ENCODE measurements around the gene FBXO39. TPM values are rescaled to one million over a fixed set of nuclear protein-coding genes. Genes with fewer than 3 reads are reported as not detected.

Gene FBXO39
- total RNA-seq, 1 donor from 2014 or later: not detected

DNA sequence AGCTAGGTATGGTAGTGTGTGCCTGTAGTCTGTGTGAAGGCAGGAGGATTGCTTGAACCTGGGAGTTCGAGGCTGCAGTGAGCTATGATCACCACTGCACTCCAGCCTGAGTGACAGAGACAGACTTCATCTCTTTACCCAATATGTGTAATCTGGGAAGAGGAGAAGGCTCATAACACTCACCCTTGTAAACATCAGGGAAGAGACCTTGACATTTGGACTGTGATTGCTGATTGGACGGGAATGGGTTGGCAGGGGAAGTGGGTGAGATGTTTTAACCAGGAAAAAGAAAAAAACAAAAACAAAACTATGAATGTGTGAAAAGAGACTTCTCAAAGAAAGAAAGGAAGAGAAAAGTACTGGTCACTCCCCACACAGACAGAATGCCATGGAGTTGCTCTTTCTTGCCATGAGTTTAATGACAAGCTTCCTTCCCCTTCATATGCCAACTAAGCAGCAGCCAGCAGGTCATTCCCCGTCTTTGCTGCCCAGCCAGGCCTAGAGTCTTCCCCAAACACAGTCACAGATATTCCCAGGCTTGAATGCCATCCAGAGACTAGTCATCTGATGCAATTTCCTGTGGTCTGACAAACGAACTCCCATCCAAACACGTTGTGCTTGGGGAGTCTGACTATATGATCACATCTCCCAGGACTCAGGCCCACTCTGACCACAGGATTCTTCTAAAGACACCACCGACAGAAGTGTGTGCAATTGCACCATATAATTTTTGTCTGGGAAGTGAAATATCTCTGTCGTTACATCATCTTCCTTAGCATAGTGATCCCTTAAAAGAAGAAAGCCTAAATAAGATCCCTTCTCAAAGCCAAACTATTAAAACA is 23.7 kb upstream of the FBXO39 start:
- Mint-ChIP-seq H3K27ac (ENCODE audit: unreplicated experiment) (no peak overlapping the region), H3K9me3 (ENCODE audit: unreplicated experiment) (no peaks in the 10 kb centered on the region), H3K4me3 (ENCODE audit: unreplicated experiment) (no peak overlapping the region), H3K27me3 (ENCODE audit: unreplicated experiment) (no peaks in the 10 kb centered on the region), H3K36me3 (ENCODE audit: unreplicated experiment) (no peaks in the 10 kb centered on the region), H3K4me1 (ENCODE audit: low read depth, unreplicated experiment) (no peaks in the 10 kb centered on the region)
- DNase-seq: no peak
- TF ChIP-seq, protein P1, sequence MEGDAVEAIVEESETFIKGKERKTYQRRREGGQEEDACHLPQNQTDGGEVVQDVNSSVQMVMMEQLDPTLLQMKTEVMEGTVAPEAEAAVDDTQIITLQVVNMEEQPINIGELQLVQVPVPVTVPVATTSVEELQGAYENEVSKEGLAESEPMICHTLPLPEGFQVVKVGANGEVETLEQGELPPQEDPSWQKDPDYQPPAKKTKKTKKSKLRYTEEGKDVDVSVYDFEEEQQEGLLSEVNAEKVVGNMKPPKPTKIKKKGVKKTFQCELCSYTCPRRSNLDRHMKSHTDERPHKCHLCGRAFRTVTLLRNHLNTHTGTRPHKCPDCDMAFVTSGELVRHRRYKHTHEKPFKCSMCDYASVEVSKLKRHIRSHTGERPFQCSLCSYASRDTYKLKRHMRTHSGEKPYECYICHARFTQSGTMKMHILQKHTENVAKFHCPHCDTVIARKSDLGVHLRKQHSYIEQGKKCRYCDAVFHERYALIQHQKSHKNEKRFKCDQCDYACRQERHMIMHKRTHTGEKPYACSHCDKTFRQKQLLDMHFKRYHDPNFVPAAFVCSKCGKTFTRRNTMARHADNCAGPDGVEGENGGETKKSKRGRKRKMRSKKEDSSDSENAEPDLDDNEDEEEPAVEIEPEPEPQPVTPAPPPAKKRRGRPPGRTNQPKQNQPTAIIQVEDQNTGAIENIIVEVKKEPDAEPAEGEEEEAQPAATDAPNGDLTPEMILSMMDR (IDR thresholded peaks at IDR 0.05; ENCODE audit: partially characterized antibody, unreplicated experiment): no peak

DNA sequence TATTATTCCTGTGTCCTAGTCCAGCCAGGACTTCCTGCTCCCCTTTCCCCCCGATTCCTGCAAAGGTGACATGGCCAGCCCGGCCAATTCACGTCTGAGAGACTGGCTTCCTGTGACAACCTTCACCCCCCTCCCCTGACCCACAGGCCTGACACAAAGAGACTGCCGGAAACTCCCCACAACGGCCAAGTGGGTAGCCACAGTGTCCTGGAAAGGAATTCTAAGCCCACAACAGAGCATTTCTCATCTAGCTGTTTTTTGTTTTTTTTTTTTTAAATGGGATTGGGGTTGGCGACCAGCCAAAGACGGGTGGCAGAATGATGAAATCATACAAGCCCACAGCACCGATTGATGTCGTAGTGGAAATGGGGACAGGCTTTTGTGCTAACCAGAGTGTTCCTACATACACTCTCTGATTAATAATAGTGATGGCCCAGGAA is 23.0 kb upstream of the FBXO39 start:
- Mint-ChIP-seq H3K27me3 (ENCODE audit: unreplicated experiment) (peaks cover 1% of the 10 kb centered on the region), H3K4me3 (ENCODE audit: unreplicated experiment) (no peak overlapping the region), H3K4me1 (ENCODE audit: low read depth, unreplicated experiment) (no peaks in the 10 kb centered on the region), H3K9me3 (ENCODE audit: unreplicated experiment) (no peaks in the 10 kb centered on the region), H3K27ac (ENCODE audit: unreplicated experiment) (no peak overlapping the region), H3K36me3 (ENCODE audit: unreplicated experiment) (no peaks in the 10 kb centered on the region)
- DNase-seq: no peak
- TF ChIP-seq, protein P1 (IDR thresholded peaks at IDR 0.05; ENCODE audit: partially characterized antibody, unreplicated experiment): no peak

DNA sequence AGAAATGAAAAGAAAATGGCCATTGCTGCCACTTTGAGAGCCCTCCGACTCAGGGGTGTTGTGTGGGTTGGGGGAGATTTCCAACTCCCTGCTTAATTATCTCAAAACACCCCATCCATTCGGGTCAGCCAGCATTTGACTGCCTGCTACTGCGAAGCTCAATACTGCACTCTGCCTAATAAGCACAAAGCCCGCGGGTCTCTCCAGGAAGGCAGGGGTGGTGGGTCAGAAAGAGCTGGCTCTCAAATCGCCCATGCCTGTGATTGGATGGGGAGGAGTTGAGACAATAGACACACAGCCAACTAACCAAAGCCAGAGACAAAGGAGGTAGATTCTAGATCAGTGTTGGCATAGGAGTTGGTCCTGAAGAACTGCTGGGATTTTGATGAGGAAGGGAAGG is 22.5 kb upstream of the FBXO39 start:
- Mint-ChIP-seq H3K27me3 (ENCODE audit: unreplicated experiment) (peaks cover 2% of the 10 kb centered on the region), H3K9me3 (ENCODE audit: unreplicated experiment) (no peaks in the 10 kb centered on the region), H3K4me3 (ENCODE audit: unreplicated experiment) (no peak overlapping the region), H3K4me1 (ENCODE audit: low read depth, unreplicated experiment) (no peaks in the 10 kb centered on the region), H3K36me3 (ENCODE audit: unreplicated experiment) (no peaks in the 10 kb centered on the region), H3K27ac (ENCODE audit: unreplicated experiment) (no peak overlapping the region)
- TF ChIP-seq, protein P1 (IDR thresholded peaks at IDR 0.05; ENCODE audit: partially characterized antibody, unreplicated experiment): no peak
- DNase-seq: no peak

DNA sequence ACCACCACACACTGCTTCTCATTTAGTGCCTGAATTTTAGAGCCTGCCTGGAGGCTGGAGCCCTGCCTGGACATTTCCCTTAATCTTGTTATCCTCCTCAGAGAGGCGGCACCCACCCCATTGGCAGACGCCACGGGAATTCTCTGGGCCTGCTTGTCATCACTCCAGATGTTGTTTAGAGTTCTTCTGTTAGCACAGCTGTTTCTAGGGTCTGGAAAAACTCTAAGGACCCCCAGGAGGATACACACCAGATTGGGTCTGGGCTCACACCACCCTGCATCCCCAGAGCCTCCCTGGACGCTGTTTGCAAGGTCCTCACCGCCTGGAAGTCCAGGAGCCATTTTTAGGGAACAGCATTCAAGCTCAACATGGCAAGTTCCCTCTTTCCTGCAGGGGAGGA is 20.7 kb upstream of the FBXO39 start:
- no peak for DNase-seq
- TF ChIP-seq, protein P1 (IDR thresholded peaks at IDR 0.05; ENCODE audit: partially characterized antibody, unreplicated experiment): no peak
- Mint-ChIP-seq H3K27me3 (ENCODE audit: unreplicated experiment) (peaks cover 2% of the 10 kb centered on the region), H3K4me1 (ENCODE audit: low read depth, unreplicated experiment) (no peaks in the 10 kb centered on the region), H3K4me3 (ENCODE audit: unreplicated experiment) (no peak overlapping the region), H3K27ac (ENCODE audit: unreplicated experiment) (no peak overlapping the region), H3K9me3 (ENCODE audit: unreplicated experiment) (no peaks in the 10 kb centered on the region), H3K36me3 (ENCODE audit: unreplicated experiment) (no peaks in the 10 kb centered on the region)

DNA sequence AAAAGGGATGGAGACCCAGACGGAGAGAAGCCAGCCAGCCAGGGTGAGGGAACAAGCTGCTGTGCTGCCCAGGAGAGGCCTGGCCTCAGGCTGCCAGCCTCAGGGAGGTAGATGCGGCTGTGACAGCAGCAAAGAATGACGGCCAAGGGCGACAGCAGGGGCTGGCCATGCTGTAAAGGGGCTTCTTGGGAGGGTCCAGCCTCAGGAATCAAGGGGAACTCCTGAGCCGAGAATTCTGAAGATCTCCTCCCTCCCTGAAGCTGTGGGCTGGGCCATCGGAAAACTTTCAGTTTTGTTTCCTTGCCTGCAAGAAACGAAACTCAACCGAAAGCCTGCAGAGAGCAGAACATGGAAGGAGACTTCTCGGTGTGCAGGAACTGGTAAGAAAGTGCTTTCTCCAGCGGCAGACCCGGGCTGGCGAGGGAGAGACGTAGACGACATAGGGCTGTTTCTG is 20.3 kb upstream of the FBXO39 start, which contains the start of gene XAF1:
Gene XAF1 (plus strand): TSS at position 316 of the 454 bp plus-strand sequence. CDS start 33 bp downstream, at position 349.
- DNase-seq: no peak
- no peaks in the 10 kb centered on the region for H3K36me3 Mint-ChIP-seq (ENCODE audit: unreplicated experiment)
- H3K27me3 Mint-ChIP-seq (ENCODE audit: unreplicated experiment): peaks cover 2% of the 10 kb centered on the region
- no peak within 1 kb of the TSS for H3K27ac Mint-ChIP-seq (ENCODE audit: unreplicated experiment)
- H3K4me1 Mint-ChIP-seq (ENCODE audit: low read depth, unreplicated experiment): no peaks in the 10 kb centered on the region
- TF ChIP-seq, protein P1 (IDR thresholded peaks at IDR 0.05; ENCODE audit: partially characterized antibody, unreplicated experiment): no peak
- H3K9me3 Mint-ChIP-seq (ENCODE audit: unreplicated experiment): no peaks in the 10 kb centered on the region
- no peak within 1 kb of the TSS for H3K4me3 Mint-ChIP-seq (ENCODE audit: unreplicated experiment)

All from glutamatergic neuron (in vitro differentiated cells).